HG03442 (cell line): Measurements from ENCODE around the gene PLSCR5.

Source experiments
- ATAC-seq: cut with Tn5 transposase; IDR thresholded peaks from one replicate; pipeline ENCODE4 v1.9.1; 2021; ENCODE audit warnings: mild to moderate bottlenecking, moderate library complexity; ENCODE audit not compliant: unreplicated experiment

The PLSCR5 gene

GRCh38 chr3:146605106-146605505 lies at the start of gene PLSCR5:
Gene PLSCR5 (minus strand): TSS chr3:146605346. CDS start chr3:146605212, 134 bp downstream.
- no peak for ATAC-seq

- no peak for ATAC-seq
Measured at GRCh38 chr3:146653978-146654377, 48.8 kb upstream of the PLSCR5 start.

- ATAC-seq = no peak
Measured at GRCh38 chr3:146650691-146651442, 45.7 kb upstream of the PLSCR5 start.

GRCh38 chr3:146646261-146646660 lies 41.1 kb upstream of the PLSCR5 start:
- ATAC-seq = no peak

- peak; percentile 80 for ATAC-seq
Measured at GRCh38 chr3:146640955-146641867, 36.1 kb upstream of the PLSCR5 start.

- ATAC-seq = no peak
Measured at GRCh38 chr3:146640361-146640760, 35.2 kb upstream of the PLSCR5 start.

- no peak for ATAC-seq
Measured at GRCh38 chr3:146638718-146639117, 33.6 kb upstream of the PLSCR5 start.

GRCh38 chr3:146637871-146638270 lies 32.7 kb upstream of the PLSCR5 start:
- no peak for ATAC-seq

GRCh38 chr3:146636881-146637280 lies 31.7 kb upstream of the PLSCR5 start:
- ATAC-seq = no peak

GRCh38 chr3:146634346-146634745 lies 29.2 kb upstream of the PLSCR5 start:
- no peak for ATAC-seq

- ATAC-seq = no peak
Measured at GRCh38 chr3:146628671-146629070, 23.5 kb upstream of the PLSCR5 start.

- no peak for ATAC-seq
Measured at GRCh38 chr3:146626403-146627122, 21.4 kb upstream of the PLSCR5 start.

- peak; percentile 77 for ATAC-seq
Measured at GRCh38 chr3:146625186-146625775, 20.1 kb upstream of the PLSCR5 start.

- ATAC-seq = no peak
Measured at GRCh38 chr3:146621723-146622122, 16.6 kb upstream of the PLSCR5 start.

- ATAC-seq = no peak
Measured at GRCh38 chr3:146612015-146612414, 6.9 kb upstream of the PLSCR5 start.

GRCh38 chr3:146611096-146611495 lies 6.0 kb upstream of the PLSCR5 start:
- ATAC-seq = no peak

- no peak for ATAC-seq
Measured at GRCh38 chr3:146598535-146598934, 6.6 kb downstream of the PLSCR5 start.

- no peak for ATAC-seq
Measured at GRCh38 chr3:146594843-146595482, 10.2 kb downstream of the PLSCR5 start.

- ATAC-seq = no peak
Measured at GRCh38 chr3:146593776-146594175, 11.4 kb downstream of the PLSCR5 start.

GRCh38 chr3:146590521-146590920 lies 14.6 kb downstream of the PLSCR5 start:
- no peak for ATAC-seq
